Cardiac fibroblast (primary cell): ENCODE measurements around the gene GPER1.
"Not testable (repeated sequence)": the region's sequence is repeated elsewhere in the genome, so short reads cannot be mapped to it uniquely, and the experiment has no call there.

ENCODE experiments used
- DNase-seq, 2 donors: peaks; one replicate each; pipeline versions ENCODE4 v3.0.0 to v3.0.0-alpha.2; 2010; ENCODE audit warnings: low read depth in 2 of 2
- H3K4me3 ChIP-seq, 2 donors: replicated peaks in 1 of 2; 1 replicate in 1 of 2; 2 replicates in 1 of 2; pipeline ENCODE4 v1.5.1; 2011; ENCODE audit warnings: low read depth in 2 of 2, low read length in 2 of 2, mild to moderate bottlenecking in 2 of 2, moderate library complexity in 1 of 2
- TF ChIP-seq, protein P1 (sequence below): IDR thresholded peaks from one replicate; pipeline ENCODE4 v1.5.1; 2011; ENCODE audit warnings: low read depth, mild to moderate bottlenecking, low read length, inconsistent platforms

Gene GPER1

DNA sequence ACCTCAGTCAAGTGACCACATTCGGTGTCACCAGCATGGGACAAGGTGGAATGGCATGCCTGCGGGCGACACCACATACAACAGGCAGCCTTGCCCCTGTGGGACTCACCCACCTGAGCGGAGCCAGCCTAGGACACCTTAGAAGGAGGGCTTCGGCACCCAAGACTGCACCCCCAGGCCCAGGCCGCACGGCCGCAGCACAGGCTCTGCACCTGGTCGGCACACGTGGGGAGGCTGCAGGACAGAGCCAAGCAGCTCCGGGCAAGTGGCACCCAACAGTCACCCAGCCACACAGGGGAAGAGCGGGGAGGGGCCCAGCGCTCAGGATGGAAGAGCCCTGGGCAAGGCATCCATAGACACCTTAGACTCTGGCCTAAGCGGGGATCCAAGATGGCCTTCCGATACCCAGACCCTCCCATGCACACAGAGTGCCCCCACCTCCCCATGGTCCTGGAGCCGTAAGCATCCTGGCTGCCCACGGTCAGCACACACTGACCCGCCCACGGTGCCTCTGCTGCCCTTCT is 16.1 kb upstream of the GPER1 start:
- DNase-seq = no peak

DNA sequence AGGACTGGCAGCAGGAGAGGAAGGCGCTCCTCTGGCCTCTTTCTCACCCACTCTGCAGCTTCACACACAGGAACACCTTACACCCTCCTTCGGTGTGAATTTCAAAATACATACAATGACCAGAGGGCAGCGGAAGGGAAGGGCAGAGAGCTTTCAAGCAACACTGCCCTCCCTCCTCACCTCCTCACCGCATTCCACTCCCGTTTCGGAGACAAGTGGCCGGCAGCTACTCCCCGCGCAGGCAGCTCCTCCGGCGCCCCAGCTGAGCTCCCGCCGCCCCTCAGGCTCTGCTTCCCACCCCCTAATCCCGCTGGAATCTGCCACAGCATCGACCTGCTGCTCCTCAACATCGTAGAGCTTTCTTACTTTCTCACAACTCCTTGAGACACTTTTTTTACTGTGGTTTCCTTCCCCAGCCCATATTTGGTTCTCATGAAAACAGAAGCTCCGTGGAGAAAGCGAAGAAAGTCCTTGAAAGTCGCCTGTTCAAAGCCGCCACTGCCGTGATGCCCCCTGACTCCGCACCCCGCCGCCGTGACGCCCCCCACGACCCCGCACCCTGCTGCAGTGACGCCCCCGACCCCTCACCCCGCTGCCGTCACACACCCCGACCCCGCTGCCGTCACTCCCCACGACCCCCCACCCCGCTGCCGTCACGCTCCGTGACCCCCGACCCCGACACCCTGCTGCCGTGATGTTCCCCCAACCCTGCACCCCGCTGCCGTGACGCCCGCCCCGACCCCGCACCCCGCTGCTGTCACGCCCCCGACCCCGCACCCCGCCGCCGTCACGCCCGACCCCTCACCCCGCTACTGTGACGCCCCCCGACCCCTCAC is 14.6 kb upstream of the GPER1 start:
- TF ChIP-seq, protein P1, sequence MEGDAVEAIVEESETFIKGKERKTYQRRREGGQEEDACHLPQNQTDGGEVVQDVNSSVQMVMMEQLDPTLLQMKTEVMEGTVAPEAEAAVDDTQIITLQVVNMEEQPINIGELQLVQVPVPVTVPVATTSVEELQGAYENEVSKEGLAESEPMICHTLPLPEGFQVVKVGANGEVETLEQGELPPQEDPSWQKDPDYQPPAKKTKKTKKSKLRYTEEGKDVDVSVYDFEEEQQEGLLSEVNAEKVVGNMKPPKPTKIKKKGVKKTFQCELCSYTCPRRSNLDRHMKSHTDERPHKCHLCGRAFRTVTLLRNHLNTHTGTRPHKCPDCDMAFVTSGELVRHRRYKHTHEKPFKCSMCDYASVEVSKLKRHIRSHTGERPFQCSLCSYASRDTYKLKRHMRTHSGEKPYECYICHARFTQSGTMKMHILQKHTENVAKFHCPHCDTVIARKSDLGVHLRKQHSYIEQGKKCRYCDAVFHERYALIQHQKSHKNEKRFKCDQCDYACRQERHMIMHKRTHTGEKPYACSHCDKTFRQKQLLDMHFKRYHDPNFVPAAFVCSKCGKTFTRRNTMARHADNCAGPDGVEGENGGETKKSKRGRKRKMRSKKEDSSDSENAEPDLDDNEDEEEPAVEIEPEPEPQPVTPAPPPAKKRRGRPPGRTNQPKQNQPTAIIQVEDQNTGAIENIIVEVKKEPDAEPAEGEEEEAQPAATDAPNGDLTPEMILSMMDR = no peak

More for the DNA sequence above, 16.1 kb upstream of the GPER1 start:
- TF ChIP-seq, protein P1 = no peak
- no peak overlapping the region for H3K4me3 ChIP-seq

DNA sequence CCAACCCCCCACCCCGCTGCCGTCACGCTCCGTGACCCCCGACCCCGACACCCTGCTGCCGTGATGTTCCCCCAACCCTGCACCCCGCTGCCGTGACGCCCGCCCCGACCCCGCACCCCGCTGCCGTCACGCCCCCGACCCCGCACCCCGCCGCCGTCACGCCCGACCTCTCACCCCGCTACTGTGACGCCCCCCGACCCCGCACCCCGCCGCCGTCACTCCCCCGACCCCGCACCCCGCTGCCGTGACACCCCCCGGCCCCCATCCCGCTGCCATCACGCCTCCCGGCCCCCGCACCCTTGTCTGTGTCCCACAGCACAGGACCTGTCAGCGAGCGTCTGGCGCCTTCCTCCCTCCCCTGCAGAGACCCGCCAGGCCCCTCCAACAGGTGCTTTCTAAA is 13.9 kb upstream of the GPER1 start:
- DNase-seq, H3K4me3 ChIP-seq: not testable (repeated sequence)

More for the DNA sequence above, 14.6 kb upstream of the GPER1 start:
- H3K4me3 ChIP-seq = no peak overlapping the region
- no peak for DNase-seq

DNA sequence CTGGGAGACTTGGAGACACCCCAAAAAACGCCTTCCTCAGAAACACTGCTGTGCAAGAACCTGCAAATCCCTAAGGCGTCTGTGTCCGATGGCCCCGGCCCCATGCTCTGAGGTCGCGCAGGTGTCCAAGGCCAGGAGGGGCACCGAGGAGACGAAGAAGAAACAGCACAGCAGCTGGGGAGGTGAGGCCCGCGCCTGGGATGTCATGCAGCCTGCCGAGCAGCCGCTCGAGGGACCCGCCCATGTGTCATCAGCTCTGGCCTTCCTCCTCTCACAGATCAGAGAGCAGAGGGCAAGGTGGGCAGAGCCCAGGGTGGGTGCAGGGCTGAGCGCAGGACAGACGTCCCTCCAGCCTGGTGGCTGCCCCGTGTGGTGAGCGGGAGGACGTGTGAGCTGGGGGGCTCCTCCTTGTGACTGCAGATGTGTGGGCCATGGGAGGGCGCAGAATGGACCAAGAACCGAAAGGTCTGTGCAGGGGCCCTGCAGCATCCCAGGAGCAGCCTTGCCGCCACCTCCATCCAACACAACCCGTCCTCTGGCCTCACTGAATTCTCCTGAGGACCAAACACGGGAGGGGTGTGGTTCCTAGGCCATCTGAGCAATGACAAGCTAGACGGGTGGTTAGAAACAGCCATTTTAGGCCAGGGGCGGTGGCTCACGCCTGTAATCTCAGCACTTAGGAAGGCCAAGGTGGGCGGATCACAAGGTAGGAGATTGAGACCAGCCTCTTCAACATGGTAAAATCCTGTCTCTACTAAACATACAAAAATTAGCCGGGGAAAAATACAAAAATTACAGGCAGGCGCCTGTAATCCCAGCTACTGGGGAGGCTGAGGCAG is 13.1 kb upstream of the GPER1 start:
- H3K4me3 ChIP-seq = no peak overlapping the region
- TF ChIP-seq, protein P1 = no peak
- DNase-seq = no peak

DNA sequence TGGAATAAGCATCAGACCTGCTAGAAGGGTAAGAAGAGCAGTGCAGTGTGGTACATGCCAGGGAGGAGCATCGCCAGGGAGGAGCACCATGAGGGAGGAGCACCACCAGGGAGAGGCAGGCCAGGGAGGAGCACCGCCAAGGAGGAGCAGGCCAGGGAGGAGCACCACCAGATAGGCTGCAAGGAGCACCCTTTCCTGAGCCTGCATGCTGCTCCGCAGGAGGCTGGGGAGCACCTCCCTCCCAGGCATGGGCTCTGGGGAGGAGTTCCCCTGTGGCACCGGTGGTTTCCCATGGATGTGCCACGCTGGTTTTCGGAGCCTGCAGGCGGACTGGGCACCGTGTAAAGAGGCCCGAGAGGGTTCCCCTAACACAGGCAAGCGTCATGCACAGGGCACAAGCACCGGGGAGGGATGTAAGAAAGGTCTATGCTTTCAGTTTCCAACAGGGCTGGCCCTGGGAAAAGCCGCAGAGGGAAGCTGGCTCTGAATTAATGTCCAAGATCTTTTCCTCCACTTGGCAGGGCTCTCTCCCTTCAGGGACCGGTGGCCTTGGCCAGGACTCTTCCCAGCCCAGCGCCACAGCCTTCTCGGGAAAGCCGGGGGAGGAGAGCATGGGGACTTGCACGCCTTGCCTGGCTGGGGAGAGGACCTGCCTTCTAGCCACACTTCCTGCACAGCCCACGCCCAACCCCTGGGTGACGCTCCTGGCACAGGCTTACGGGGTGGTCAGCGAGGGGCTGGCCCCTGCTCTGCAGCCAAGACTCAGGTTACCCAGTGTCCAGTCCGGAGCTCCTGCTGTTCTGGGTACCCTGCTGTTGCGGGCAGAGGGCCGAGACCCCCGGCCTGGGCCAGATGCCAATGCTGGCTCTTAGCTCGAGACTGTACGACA is 11.5 kb upstream of the GPER1 start:
- TF ChIP-seq, protein P1 = peak; percentile 1
- peak; percentile 28 to 34 for DNase-seq
- H3K4me3 ChIP-seq = peak overlapping the region in 1 of 2 donors; percentile 22

DNA sequence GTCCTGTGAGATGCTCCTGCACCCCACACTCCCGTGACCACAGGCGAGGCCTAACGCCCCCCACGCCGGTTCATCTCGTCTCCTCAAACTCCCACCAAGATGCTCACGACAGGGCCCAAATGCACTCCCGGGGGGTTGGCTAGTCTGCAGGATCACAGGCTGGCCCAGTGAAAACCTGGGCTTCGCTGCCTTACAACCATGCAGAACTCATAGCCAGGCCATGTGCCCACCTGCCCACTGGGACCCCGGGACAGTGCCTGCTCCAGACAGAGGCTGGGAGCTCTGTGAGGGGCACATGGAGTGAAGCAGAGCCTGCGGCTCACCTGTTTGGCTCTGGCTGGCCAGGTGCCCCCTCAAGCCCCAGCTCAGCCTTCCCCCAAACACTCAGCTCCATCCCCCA is 9.4 kb upstream of the GPER1 start:
- DNase-seq = no peak
- TF ChIP-seq, protein P1 = no peak
- H3K4me3 ChIP-seq = no peak overlapping the region
